GM23248 (cell line): Measurements from ENCODE around the gene RNF150. TPM values are rescaled to one million over a fixed set of nuclear protein-coding genes. Genes with fewer than 3 reads are reported as not detected.

Experiments used
- DNase-seq: peaks from one replicate; pipeline ENCODE4 v3.0.0-alpha.2; 2015
- H2AFZ ChIP-seq: fragments of 200-600 bp; sonication (generic); 2 replicates; pipeline ENCODE4 v1.6.1; 2016; ENCODE audit warnings: antibody characterized with exemption
- H3F3A ChIP-seq: fragments of 200-600 bp; sonication (generic); 2 replicates; pipeline ENCODE4 v1.6.1; 2016; ENCODE audit warnings: mild to moderate bottlenecking, antibody characterized with exemption, mixed run types; ENCODE audit not compliant: insufficient read depth
- H3K27ac ChIP-seq: fragments of 200-600 bp; sonication (generic); 2 replicates; pipeline ENCODE4 v1.5.1; 2016; ENCODE audit warnings: mild to moderate bottlenecking
- H3K27me3 ChIP-seq: fragments of 200-600 bp; sonication (generic); replicated peaks from 2 replicates; pipeline ENCODE4 v1.6.1; 2016; ENCODE audit warnings: mild to moderate bottlenecking; ENCODE audit not compliant: insufficient read depth
- H3K36me3 ChIP-seq: fragments of 200-600 bp; sonication (generic); 2 replicates; pipeline ENCODE4 v1.6.1; 2016; ENCODE audit warnings: low read depth, mild to moderate bottlenecking
- H3K4me1 ChIP-seq: fragments of 200-600 bp; sonication (generic); 2 replicates; pipeline ENCODE4 v1.6.1; 2016; ENCODE audit warnings: mild to moderate bottlenecking; ENCODE audit not compliant: insufficient read depth
- H3K4me2 ChIP-seq: fragments of 200-600 bp; sonication (generic); one replicate; pipeline ENCODE4 v1.6.1; 2016; ENCODE audit warnings: mild to moderate bottlenecking; ENCODE audit not compliant: unreplicated experiment
- H3K4me3 ChIP-seq: fragments of 200-600 bp; sonication (generic); 2 replicates; pipeline ENCODE4 v1.5.1; 2016; ENCODE audit warnings: mild to moderate bottlenecking
- H3K79me2 ChIP-seq: fragments of 200-600 bp; sonication (generic); 2 replicates; pipeline ENCODE4 v1.6.1; 2016; ENCODE audit warnings: mild to moderate bottlenecking; ENCODE audit not compliant: insufficient read depth
- H3K9ac ChIP-seq: fragments of 200-600 bp; sonication (generic); 2 replicates; pipeline ENCODE4 v1.6.1; 2016; ENCODE audit warnings: mild to moderate bottlenecking
- H3K9me2 ChIP-seq: fragments of 200-600 bp; sonication (generic); 2 replicates; pipeline ENCODE4 v1.6.1; 2016; ENCODE audit warnings: mixed run types, mild to moderate bottlenecking, moderate library complexity; ENCODE audit not compliant: insufficient read depth
- H3K9me3 ChIP-seq: fragments of 200-600 bp; sonication (generic); one replicate; pipeline ENCODE4 v1.6.1; 2017; ENCODE audit warnings: low read depth
- H4K20me1 ChIP-seq: fragments of 200-600 bp; sonication (generic); 2 replicates; pipeline ENCODE4 v1.6.0; 2016; ENCODE audit not compliant: insufficient read depth
- EZH2 ChIP-seq: fragments of 200-600 bp; sonication (generic); IDR thresholded peaks from 2 replicates; pipeline ENCODE4 v1.6.1; 2018; ENCODE audit warnings: antibody characterized with exemption, mild to moderate bottlenecking; ENCODE audit not compliant: insufficient read depth, poor library complexity, severe bottlenecking
- EZH2phosphoT487 ChIP-seq: fragments of 200-600 bp; sonication (generic); IDR thresholded peaks from 2 replicates; pipeline ENCODE4 v1.6.1; 2018; ENCODE audit warnings: antibody characterized with exemption, moderate library complexity, mild to moderate bottlenecking, low read depth; ENCODE audit not compliant: insufficient read depth
- WGBS, 2 experiments: methylation state at CpG; one replicate each; pipeline ENCODE4 v1.1.6; 2015 to 2017; ENCODE audit warnings: low lambda C conversion rate in 2 of 2, low coverage in 1 of 2; ENCODE audit errors: missing lambda C conversion rate in 2 of 2; 5-methylcytosine and 5-hydroxymethylcytosine counted together
- in situ Hi-C: fragments of 300-500 bp; cut with MboI; formaldehyde crosslinking; loops from 2 replicates; pipeline ENCODE4 v1.15.0; 2020
- polyA plus RNA-seq: library from polyadenylated mRNA; unstranded; fragments of >200 nt; fragmentation: Nextera tagmentation; extraction: Ambion mirVana; gene quantifications from 2 replicates; pipeline ENCODE4 v1.2.1, GENCODE V29; 2016
- total RNA-seq: library from RNA; depleted of rRNA; stranded (reverse); fragments of >200 nt; shearing (Covaris generic); gene quantifications from 2 replicates; pipeline ENCODE4 v1.2.3, GENCODE V29; 2014

The RNF150 gene
- total and polyA plus RNA-seq, 2 experiments from 2014 or later, result 4.8 to 10.5 TPM

GRCh38 chr4:140875746-140876452 lies 257.4 kb downstream of the RNF150 start:
- Histone ChIP-seq H3K36me3 (no peaks in the 10 kb centered on the region), H3K27ac (no peak overlapping the region), H3K9me2 (no peaks in the 10 kb centered on the region), H3K79me2 (no peaks in the 10 kb centered on the region), H3K9me3 (no peaks in the 10 kb centered on the region), H2AFZ (no peak overlapping the region), H4K20me1 (no peaks in the 10 kb centered on the region), H3K9ac (no peak overlapping the region), H3K4me1 (peaks cover 14% of the 10 kb centered on the region), H3K4me3 (no peak overlapping the region), H3K4me2 (peak overlapping the region; percentile 11), H3F3A (peaks cover 9% of the 10 kb centered on the region; the same call in 1 of the 2 replicates), H3K27me3 (no peaks in the 10 kb centered on the region)
- in situ Hi-C loops, result no loop called here
- 26 to 37% methylated on average over 1 of the region's 1 CpG for WGBS, 2 experiments
- DNase-seq, result no peak
- TF ChIP-seq EZH2, result no peak
- TF ChIP-seq EZH2phosphoT487, result no peak

DNA sequence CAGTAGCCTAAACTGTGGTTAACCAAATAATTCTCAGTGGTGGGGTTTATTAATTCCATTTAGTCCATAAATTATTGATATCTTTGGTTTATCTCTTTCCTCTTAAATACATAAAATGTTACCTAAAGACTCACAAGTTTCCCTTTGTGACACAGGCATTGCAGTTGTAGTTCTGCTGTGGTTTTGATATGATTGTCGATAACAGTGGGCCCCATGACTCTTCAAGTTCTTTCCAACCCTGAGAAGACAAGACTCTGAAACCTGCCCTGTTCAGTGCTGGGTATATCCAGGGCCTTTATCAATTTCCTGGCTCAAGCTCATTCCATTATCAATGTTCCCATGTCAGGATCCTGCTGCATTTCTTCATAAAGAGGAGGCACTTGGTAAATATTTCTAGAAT lies 259.2 kb downstream of the RNF150 start:
- 78 to 91% methylated on average over 1 of the region's 1 CpG for WGBS, 2 experiments
- H3K4me2 ChIP-seq, result no peak overlapping the region
- no peaks in the 10 kb centered on the region for H3K9me2 ChIP-seq
- H3K36me3 ChIP-seq, result no peaks in the 10 kb centered on the region
- H2AFZ ChIP-seq, result no peak overlapping the region
- H3K4me1 ChIP-seq, result peaks cover 14% of the 10 kb centered on the region
- H3K79me2 ChIP-seq, result no peaks in the 10 kb centered on the region
- H3K27ac ChIP-seq, result no peak overlapping the region
- no peak for TF ChIP-seq EZH2phosphoT487
- no peak for TF ChIP-seq EZH2
- peaks cover 9% of the 10 kb centered on the region; the same call in 1 of the 2 replicates for H3F3A ChIP-seq
- H3K9me3 ChIP-seq, result no peaks in the 10 kb centered on the region
- no peak overlapping the region for H3K9ac ChIP-seq
- in situ Hi-C loops, result no loop called here
- no peaks in the 10 kb centered on the region for H4K20me1 ChIP-seq
- no peak for DNase-seq
- H3K4me3 ChIP-seq, result no peak overlapping the region
- H3K27me3 ChIP-seq, result no peaks in the 10 kb centered on the region

- Histone ChIP-seq H3K4me1 (peaks cover 1% of the 10 kb centered on the region), H3K27me3 (no peaks in the 10 kb centered on the region), H3K27ac (no peak overlapping the region), H3K36me3 (no peaks in the 10 kb centered on the region), H3K9me2 (no peaks in the 10 kb centered on the region), H3K4me2 (no peak overlapping the region), H3K4me3 (no peak overlapping the region), H2AFZ (no peak overlapping the region), H3K9me3 (no peaks in the 10 kb centered on the region), H3K9ac (no peak overlapping the region), H4K20me1 (no peaks in the 10 kb centered on the region), H3K79me2 (no peaks in the 10 kb centered on the region), H3F3A (0 out of 2 replicates have a peak, but pooled peaks cover under 1% of the 10 kb centered on the region)
- no peak for TF ChIP-seq EZH2phosphoT487
- no peak for TF ChIP-seq EZH2
- 34 to 45% methylated on average over 1 of the region's 1 CpG for WGBS, 2 experiments
- in situ Hi-C loops, result no loop called here
- no peak for DNase-seq
These were observed 261.9 kb downstream of the RNF150 start for GRCh38 chr4:140871368-140871767.

GRCh38 chr4:140870427-140870826 lies 262.8 kb downstream of the RNF150 start:
- Histone ChIP-seq H3K9me2 (no peaks in the 10 kb centered on the region), H2AFZ (no peak overlapping the region), H3K4me2 (no peak overlapping the region), H3K9ac (no peak overlapping the region), H3K4me3 (no peak overlapping the region), H3K27me3 (no peaks in the 10 kb centered on the region), H3K36me3 (no peaks in the 10 kb centered on the region), H3K9me3 (no peaks in the 10 kb centered on the region), H3K27ac (no peak overlapping the region), H3F3A (no peaks in the 10 kb centered on the region), H3K4me1 (no peaks in the 10 kb centered on the region), H4K20me1 (no peaks in the 10 kb centered on the region), H3K79me2 (no peaks in the 10 kb centered on the region)
- in situ Hi-C loops, result no loop called here
- TF ChIP-seq EZH2 (no peak), EZH2phosphoT487 (no peak)
- DNase-seq, result no peak
- WGBS, 2 experiments, result 69 to 78% methylated on average over 5 of the region's 5 CpGs

DNA sequence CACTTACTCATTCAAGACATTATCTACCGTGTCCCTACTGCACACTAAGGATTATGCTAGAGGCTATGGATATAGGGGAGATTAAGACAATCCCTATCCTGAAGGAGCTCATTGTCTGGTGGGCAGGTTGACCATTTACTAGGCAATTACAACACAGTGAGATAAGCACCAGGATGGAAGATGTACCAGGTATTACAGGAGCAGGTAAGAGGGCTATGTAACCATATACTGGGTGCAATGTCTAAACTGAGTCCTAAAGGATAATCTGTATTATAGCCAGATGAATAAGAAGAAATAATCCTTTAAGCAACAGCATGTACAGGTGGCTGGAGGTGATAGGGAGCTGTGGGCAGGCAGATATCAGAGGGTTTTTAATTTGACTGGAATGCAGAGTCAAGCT lies 263.8 kb downstream of the RNF150 start:
- no peaks in the 10 kb centered on the region for H3K4me1 ChIP-seq
- H3K9me2 ChIP-seq, result no peaks in the 10 kb centered on the region
- H3K4me3 ChIP-seq, result no peak overlapping the region
- H2AFZ ChIP-seq, result no peak overlapping the region
- H3F3A ChIP-seq, result no peaks in the 10 kb centered on the region
- in situ Hi-C loops, result no loop called here
- no peaks in the 10 kb centered on the region for H3K36me3 ChIP-seq
- 74 to 80% methylated on average over 1 of the region's 1 CpG for WGBS, 2 experiments
- H3K9ac ChIP-seq, result no peak overlapping the region
- no peaks in the 10 kb centered on the region for H4K20me1 ChIP-seq
- H3K9me3 ChIP-seq, result no peaks in the 10 kb centered on the region
- H3K4me2 ChIP-seq, result no peak overlapping the region
- H3K79me2 ChIP-seq, result no peaks in the 10 kb centered on the region
- TF ChIP-seq EZH2 (no peak), EZH2phosphoT487 (no peak)
- DNase-seq, result no peak
- no peaks in the 10 kb centered on the region for H3K27me3 ChIP-seq
- no peak overlapping the region for H3K27ac ChIP-seq
